RCC 7860 (cell line): ENCODE results near the gene GEMIN2.
"Not testable (repeated sequence)": the region's sequence is repeated elsewhere in the genome, so short reads cannot be mapped to it uniquely, and the experiment has no call there.

Source experiments
- DNase-seq: peaks from one replicate; pipeline ENCODE4 v3.0.0-alpha.2; 2015; ENCODE audit warnings: low spot score
- FAIRE-seq: peaks from 2 replicates; lab custom pipeline; 2012; peaks lifted over from hg19 to GRCh38; lab: Jason Lieb, UNC

The GEMIN2 gene, protein sequence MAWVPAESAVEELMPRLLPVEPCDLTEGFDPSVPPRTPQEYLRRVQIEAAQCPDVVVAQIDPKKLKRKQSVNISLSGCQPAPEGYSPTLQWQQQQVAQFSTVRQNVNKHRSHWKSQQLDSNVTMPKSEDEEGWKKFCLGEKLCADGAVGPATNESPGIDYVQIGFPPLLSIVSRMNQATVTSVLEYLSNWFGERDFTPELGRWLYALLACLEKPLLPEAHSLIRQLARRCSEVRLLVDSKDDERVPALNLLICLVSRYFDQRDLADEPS

DNA sequence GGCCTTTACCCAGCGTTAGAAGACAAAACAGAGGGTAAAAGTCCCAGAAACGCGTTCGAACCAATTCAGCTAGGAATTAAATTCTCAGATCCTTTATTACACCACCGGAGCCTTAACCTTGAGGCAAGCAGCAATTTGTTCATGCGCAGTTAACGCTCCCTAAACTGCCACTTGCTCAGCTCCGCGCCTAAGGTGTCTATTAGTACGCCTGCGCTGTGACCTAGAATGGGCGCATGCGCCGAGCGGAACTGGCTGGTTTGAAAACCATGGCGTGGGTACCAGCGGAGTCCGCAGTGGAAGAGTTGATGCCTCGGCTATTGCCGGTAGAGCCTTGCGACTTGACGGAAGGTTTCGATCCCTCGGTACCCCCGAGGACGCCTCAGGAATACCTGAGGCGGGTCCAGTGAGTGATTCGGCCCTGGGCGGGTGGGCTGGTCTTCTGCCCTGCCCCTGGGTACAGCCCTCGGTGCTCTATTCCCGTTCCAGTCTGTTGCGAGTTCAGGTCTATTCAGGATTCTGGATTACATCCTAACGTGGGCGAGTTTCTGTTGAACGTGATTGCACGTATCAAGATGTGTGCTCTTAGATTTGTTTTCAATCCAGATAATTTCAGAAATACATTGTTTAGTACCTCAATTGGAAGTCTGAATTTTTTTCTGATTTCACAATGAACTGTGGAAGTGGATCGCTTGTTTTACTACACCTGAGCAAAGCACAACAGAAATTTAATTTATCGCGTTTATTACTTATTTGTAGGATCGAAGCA is at the start of gene GEMIN2:
GEMIN2 (plus strand) TSS at position 251 of the 766 bp plus-strand sequence; CDS start at position 267, 16 bp downstream.
- FAIRE-seq, result peak; percentile 74
- DNase-seq, result peak; percentile 81

DNA sequence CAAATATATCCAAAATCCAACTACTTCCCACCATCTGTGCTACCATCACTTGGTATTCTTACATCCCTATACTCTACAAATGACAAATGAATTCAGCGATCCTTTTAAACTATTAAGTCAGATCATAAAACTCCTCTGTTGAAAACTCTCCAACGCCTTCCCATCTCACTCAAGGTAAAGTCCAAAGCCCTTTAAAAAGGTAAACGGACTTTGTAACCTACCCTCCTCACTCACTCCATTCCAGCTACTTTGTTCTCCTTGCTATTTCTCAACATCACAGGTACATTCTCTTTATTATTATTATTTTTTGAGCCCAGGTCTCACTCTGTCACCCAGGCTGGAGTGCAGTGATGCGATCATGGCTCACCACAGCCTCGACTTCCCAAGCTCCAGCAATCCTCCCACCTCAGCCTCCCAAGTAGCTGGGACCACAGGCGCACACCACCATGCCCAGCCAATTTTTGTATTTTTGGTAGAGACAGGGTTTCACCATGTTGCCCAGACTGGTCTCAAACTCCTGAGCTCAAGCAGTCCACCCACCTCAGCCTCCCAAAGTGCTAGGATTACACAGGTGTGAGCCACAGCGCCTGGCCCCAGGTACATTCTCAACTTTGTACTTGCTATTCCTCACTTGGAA is 44.8 kb upstream of the GEMIN2 start:
- not testable (repeated sequence) for FAIRE-seq, DNase-seq

DNA sequence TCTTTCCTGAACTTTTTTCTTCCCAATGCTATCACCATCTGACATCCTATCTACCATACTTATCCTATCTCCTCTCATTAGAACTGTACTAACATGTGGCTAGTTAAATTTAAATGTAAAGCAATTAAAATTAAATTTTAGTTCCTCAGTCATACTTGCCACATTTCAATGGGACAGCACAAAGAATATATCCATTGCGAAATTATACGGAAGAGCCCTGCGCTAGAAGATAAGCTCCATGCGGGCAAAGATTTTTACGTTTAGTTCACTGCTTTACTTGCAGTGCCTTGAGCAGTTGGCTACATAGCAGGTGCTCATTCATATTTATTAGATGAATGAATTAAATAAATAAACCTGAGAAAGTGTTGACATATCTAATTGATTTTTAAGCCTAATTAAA is 44.2 kb upstream of the GEMIN2 start:
- FAIRE-seq (no peak), DNase-seq (no peak)

DNA sequence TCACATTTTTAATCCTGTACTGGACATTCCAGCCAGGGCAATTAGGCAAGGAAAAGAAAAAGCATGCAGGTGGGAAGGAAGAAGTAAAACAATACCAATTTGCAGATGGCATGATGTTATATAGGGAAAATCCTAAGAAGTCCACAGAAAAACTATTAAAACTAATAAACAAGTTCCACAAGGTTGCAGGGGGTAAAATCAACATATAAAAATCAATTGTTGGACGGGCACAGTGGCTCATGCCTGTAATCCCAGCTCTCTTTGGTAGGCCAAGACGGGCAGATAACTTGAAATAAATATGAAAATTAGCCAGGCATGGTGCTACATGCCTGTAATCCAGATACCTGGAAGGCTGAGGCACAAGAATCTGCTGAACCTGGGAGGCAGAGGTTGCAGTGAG is 43.0 kb upstream of the GEMIN2 start:
- FAIRE-seq, result no peak
- no peak for DNase-seq

DNA sequence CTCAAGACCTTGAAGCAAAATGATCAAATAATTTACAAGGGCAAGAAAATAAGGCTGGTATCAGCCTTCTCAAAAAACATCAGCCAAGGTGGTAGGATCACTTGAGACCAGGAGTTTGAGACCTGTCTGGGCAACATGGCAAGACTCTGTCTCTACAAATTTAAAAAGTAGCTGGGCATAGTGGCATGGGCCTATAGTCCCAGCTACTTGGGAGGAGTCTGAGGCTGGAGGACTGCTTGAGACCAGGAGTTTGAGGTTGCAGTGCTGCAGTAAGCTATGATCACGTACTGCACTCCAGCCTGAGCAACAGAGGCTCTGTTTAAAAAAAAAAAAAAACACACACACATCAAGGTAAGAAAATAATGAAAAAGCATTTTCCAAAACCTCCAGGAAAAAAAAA is 33.2 kb upstream of the GEMIN2 start:
- DNase-seq, result no peak
- no peak for FAIRE-seq

DNA sequence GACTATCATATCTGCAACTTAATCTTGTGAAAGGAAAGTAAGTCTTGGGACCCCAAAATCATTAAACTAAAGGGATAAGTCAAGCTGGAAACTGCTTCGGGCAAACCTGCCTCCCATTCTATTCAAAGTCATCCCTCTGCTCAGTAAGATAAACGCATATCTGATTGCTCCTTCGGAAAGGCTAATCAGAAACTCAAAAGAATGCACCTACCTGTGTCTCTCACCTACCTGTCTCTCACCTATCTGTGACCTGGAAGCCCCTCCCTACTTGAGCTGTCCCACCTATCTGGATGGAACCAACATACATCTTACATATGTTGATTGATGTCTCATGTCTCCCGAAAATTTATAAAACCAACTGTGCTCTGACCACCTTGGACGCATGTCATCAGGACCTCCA is 31.0 kb upstream of the GEMIN2 start:
- FAIRE-seq (no peak), DNase-seq (no peak)

DNA sequence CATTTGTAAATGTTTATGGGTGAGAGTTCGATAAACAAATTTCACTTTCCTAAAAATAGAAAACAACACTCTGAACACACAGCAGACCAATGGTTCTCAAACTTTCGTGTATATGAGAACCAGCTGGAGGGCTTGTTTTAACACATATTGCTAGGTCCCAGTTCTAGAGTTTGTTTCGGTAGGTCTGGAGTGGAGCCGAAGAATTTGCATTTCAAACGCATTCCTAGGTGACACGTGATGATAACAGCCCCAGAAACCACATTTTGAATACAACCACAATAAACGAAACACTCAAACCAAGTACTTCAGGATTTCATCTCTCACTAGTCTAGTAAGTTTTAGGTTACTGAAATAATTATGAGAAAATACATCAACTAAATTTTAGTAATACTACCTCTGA is 28.2 kb upstream of the GEMIN2 start:
- no peak for FAIRE-seq
- DNase-seq, result no peak

DNA sequence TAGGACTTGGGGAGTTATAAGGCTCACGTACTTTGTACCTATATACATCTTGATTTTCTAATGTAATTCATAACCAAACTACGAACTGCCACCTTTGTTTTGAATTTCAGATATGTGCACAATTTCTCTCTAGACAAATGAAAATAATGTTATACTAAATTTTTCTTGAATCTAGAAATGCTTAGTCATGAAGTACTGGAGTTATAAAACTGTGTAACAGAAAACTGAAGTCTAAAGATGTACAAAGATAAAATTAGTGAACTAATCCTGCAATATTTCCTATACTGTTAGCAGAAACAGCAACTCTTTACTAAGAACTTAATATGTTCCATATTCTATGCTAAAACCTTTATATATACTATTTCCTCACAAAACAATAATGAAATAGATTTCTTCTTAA is 26.6 kb upstream of the GEMIN2 start:
- no peak for FAIRE-seq

DNA sequence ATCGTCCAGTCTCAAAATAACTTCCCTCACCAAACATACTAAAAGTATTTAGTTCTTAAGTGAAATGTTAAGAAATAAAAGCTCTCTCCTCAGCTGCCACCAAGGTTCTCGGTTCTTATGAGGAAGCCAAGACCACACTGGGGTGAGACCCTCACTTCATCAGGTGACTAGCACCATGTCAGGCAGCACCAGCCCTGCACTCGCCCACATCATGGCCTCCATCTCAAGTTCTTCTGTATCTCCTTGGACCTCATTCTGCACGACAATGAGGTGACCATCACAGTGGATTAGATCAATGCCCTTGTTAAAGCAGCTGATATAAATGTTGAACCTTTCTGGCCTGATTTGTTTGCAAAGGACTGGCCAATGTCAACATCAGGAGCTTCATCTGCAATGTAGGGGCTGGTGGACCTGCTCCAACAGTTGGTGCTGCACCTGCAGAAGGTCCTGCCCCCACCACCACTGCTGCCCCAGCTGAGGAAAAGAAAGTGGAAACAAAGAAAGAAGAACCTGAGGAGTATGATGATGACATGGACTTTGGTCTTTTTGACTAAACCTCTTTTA is 23.5 kb upstream of the GEMIN2 start:
- DNase-seq (no peak), FAIRE-seq (no peak)

More for the DNA sequence above, 26.6 kb upstream of the GEMIN2 start:
- DNase-seq, result no peak

DNA sequence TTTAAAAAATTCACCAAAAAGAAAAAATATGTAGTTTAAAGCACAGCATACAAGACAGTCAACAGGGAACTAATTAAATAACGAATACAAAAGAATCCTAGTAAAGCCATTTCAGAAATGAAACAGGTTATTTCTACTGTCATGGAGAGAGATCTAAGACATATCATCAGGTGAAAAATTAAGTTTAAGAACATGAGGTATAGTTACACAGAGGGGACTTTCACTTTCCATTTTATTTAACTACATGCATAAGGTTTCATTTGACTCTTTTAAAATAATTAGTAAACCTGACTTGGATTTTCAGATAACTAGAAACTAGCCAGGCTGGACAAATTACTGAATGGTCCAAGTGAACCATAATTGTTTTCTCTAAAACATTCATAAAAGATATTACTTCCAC is 22.4 kb upstream of the GEMIN2 start:
- no peak for FAIRE-seq
- DNase-seq, result no peak

DNA sequence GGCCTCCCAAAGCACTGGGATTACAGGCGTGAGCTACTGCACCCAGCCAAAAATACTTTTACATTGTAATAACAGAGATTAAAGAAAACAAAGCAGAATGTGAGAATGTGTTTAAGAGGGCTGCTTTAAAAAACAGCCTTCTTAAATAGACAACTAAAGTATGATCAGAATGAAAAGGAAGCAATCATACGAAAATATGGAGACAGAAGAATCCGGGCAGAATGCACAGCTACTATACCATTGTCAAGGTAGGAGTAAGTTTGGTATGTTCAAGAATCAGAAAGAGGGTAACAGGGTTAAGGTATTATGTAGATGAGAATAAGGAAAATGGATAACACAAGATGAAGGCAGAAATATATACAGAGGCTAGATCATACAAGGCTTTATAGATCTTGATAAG is 19.6 kb upstream of the GEMIN2 start:
- FAIRE-seq, result no peak
- DNase-seq, result no peak

DNA sequence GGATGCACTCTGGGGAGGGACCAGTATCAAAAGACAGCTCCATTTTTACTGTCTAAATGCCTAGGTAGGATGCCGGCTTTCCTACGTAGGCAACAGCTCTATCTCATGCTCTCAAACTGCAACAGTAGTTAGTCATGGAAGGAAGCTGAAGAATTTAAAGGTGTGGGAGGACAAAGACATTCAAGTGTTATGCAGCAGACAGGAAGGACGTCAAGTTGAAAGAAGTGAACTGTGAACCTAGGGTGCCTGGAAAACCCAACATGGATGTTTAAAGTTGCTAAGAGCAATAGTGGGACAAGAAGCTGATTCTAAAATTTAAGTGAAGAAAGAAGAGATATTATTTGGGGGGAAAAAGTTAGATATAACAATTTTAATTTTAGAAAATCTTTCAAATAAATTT is 17.0 kb upstream of the GEMIN2 start:
- no peak for FAIRE-seq
- peak; percentile 22 for DNase-seq

DNA sequence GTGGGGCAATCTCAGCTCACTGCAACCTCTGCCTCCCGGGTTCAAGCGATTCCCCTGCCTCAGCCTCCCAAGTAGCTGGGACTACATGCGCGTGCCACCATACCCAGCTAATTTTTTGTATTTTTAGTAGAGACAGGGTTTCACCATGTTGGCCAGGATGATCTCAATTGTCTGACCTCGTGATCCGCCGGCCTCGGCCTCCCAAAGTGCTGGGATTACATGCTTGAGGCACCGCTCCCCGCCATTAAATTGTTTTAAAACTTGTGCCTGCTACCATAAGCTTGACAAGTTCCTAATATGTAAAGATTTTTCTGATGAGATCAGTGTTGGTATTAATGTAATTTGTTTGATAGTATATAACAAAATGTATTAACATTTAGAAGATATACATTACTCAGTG is 14.9 kb upstream of the GEMIN2 start:
- DNase-seq, FAIRE-seq: not testable (repeated sequence)

DNA sequence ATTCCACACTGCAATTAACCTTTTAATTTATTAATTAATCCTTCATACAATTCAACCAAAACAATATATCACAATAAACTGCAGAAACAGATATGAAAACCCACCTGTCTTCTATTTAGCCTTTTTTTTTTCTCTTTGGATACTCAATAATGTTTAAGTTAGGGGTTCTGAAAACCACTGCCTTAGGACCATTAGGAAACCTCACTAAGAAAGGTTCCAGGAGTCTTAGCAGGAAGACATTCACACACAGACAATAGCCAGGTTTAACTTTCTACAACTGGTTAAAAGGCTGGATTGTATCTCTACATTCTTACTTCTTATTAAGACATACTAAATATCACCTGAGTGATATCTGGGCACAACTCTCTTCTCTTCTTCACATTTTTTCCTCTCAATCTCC is 14.4 kb upstream of the GEMIN2 start:
- no peak for FAIRE-seq

DNA sequence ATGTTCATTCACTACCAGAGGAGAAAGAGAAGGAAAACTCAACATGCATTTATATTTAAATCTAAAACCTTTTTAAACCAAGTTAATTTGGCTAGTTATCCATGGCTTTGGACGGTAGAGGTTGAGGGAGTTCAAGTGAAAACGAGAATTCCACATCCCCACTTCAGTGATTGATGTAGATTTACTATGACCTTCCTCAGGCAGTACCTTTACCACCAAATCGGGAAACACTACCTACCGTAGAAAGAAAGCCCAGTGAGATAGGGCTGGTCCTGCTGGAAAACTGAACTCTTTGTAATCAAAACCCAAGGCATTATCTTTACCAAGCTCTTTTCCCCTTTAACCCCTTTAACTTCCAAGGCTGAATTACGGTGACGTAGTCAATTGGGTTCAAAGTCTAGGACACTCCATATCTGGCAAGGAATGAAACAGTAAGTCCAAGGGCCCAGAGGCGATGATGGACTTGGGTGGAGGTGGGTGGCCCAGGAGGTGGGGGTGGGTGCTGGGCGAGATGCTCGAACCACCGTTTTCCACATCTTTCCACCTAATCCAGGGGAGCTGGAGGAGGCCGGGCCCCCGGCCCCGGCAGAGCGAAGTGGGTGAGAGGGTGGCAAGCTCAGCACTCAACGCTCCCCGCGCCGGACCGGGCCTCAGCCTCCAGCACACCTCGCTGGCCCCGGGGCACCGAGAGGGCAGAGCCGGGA is 11.7 kb upstream of the GEMIN2 start:
- FAIRE-seq (no peak), DNase-seq (peak; percentile 4)

More for the DNA sequence above, 14.4 kb upstream of the GEMIN2 start:
- no peak for DNase-seq

DNA sequence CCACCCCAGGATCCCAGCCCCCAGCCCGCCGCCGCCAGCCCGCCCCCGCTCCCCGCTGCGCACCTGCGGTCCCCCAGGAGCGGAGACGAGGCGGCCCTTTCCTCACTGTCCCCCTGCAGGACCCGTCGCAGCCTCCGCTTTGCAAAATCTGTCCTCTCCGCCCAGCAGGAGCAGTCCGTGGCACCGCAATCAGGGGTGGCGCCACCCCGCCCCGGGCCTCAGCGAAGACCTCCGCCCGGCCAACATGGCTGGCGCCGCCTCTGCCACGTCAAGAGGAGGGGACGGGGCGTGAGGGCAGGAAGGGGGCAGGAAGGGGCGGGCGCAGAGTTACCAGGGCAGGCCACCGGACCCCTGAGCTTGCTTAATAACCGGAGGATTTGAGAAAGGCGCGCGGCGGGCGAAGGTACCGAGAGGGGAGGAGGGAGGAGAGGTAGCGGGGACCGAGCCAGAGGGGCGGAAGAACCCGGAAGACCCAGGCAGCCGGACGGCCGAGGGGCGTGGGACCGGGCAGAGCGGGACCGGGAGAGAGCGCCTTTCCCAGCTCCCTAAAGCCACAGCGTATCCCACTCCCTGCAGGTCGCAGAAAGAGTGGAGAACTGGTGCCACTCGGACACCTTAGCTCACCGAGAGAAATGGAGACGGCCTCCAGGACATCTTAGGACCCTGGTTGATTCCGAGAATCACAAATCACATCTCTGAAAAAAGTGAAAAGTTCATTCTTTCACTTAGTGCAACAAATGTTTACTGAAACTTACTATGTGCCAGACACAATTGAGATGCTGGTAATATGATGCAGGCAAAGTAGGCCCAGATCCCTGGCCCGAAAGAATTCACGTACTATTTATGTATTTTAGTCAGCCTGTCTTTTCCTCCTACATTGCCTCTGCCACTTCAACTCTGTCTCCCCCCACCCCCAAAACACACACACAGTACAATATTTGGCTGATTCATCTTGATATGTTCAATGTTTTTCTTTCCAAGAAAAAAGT is 10.9 kb upstream of the GEMIN2 start, which contains the start of gene SEC23A:
SEC23A (minus strand) TSS at position 267 of the 989 bp plus-strand sequence. CDS start 7,117 bp downstream, outside the sequence.
- DNase-seq (peak; percentile 60), FAIRE-seq (no peak)

DNA sequence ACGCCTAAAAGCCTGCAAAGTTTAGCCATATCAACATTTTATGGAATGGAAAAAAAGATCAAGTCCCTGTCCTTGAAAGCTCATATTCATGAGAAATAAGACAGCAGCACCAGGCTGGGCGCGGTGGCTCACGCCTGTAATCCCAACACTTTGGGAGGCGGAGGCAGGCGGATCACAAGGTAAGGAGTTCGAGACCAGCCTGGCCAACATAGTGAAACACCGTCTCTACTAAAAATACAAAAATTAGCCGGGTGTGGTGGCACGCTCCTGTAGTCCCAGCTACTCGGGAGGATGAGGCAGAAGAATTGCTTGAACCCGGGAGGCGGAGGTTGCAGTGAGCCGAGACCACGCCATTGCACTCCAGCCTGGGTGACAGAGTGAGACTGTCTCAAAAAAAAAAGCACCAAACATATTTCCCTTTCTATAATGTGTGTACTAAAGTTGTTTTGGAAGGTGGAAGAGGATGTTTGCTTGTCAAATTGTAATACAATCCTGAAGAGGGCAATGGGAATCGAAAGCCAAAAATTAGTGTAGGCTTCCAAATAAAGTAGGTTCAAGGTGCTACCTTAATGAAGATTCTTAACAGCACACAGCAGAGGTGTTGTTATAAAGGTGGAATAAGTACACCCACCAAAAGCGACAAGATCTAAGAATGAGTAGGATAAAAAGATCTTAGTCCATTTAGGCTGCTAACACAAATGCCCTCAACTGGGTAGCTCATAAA is 9.9 kb upstream of the GEMIN2 start:
- FAIRE-seq, DNase-seq: not testable (repeated sequence)

DNA sequence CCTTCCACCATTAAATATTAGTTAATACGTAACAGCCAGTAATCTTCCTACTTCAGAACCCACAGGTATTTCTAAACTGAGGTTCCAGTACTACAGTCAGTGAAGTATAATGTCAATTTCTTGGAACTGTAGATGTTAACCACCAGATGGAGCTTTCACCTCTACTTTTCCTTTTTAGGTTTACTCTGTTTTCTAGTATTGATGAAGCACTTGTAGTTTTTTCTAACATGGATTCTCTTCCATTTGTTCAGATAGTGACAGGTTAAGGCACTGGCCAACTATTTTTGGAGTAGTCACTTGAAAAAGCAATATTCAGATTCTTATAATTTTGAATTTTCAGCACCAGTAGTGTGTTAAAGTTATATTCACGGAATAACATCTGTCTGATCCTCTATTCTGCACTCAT is 6.5 kb upstream of the GEMIN2 start:
- DNase-seq (peak; percentile 5), FAIRE-seq (peak; percentile 57)

DNA sequence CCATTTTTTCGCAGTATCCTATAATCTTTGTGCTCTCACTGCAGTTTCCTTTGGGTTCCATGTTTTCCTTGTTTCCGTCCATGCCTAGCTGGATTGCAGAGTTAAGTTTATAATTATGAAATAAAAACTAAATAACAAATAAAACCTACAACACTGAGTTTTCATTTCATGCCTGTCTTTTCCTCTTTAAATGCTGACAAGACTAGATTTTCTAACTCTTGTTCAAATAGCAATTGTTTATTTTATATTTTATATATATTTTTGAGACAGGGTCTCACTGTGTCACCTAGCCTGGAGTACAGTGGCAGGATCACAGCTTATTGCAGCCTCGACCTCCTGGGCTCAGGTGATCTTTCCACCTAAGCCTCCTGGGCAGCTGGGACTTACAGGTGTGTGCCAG is 5.3 kb upstream of the GEMIN2 start:
- DNase-seq (no peak), FAIRE-seq (no peak)
